ENCODE data around the gene ZNF593.

DNA sequence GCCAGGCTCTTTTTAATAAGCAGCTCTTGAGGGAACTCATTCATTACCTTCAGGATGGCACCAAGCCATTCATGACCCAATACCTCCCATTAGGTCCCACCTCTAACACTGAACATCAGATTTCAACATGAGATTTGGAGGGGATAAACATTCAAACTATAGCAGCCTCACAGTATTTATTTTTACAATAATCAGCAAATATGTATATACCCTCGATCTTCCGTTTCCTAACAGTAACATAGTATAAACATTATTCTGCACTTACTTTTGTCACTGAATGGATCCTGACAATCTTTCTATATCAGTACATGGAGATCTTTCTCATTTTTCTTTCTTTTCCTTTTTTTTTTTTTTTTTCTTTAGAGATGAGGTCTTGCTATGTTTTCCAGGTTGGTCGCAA, 26.1 kb downstream of the ZNF593 start:
- TF ChIP-seq CTCF (IDR thresholded peaks at IDR 0.05; ENCODE audit: low read depth, low read length) (no peak), EZH2phosphoT487 (IDR thresholded peaks at IDR 0.05; ENCODE audit: low read depth) (no peak)
